Thyroid gland (tissue), 4 donors: ENCODE measurements around the gene TOPORS.

Experiments
- POLR2A ChIP-seq, 2 donors: fragments of 450-650 bp; IDR thresholded peaks; one replicate each; pipeline ENCODE4 v1.6.1; 2017; ENCODE audit warnings: antibody characterized with exemption in 2 of 2, mild to moderate bottlenecking in 2 of 2, moderate library complexity in 1 of 2
- TF ChIP-seq, protein P1 (sequence below), 6 experiments: fragments of 200-600 bp in 3 of 6; fragments of 450-650 bp in 3 of 6; sonication (generic) in 3 of 6; IDR thresholded peaks; one replicate each; pipeline ENCODE4 v1.5.1; 2016 to 2019; ENCODE audit warnings: antibody characterized with exemption in 6 of 6, mild to moderate bottlenecking in 2 of 6, inconsistent platforms in 1 of 6, moderate library complexity in 1 of 6

DNA sequence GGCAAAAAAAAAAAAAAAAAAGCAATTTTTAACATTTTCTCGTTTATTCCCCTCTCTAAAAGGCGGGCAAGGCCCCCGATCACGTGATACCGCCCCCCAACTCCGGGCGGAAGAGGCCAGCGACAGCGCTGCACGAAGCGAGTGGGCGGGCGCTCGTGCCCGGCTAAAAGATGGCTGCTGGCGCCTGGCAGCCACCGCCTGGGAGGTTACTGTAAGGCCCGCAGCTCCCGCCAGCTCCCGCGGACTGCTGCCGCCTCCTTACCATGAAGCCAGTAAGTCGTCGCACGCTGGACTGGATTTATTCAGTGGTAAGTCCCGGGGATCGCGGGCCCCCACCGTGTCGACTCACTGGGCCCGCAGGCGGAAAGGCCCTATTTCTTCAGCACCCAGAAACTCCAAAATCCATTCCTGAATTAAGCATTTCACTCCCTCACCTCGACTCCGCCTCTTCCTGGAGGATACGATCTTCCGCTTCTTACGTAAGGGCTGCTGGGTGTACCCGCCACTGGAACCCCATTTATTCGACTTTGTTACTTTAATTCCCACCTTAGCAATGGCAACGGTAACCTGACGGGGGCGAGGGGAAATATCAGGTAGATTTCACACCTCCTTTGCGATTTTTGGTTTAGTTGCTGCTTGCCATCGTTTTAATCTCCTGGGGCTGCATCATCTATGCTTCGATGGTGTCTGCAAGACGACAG is at the start of gene TOPORS, which contains the start of gene SMIM27:
- TF ChIP-seq, protein P1, sequence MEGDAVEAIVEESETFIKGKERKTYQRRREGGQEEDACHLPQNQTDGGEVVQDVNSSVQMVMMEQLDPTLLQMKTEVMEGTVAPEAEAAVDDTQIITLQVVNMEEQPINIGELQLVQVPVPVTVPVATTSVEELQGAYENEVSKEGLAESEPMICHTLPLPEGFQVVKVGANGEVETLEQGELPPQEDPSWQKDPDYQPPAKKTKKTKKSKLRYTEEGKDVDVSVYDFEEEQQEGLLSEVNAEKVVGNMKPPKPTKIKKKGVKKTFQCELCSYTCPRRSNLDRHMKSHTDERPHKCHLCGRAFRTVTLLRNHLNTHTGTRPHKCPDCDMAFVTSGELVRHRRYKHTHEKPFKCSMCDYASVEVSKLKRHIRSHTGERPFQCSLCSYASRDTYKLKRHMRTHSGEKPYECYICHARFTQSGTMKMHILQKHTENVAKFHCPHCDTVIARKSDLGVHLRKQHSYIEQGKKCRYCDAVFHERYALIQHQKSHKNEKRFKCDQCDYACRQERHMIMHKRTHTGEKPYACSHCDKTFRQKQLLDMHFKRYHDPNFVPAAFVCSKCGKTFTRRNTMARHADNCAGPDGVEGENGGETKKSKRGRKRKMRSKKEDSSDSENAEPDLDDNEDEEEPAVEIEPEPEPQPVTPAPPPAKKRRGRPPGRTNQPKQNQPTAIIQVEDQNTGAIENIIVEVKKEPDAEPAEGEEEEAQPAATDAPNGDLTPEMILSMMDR (IDR thresholded peaks at IDR 0.05) = peak in 2 of 6 experiments; percentile 3 to 4
- TF ChIP-seq POLR2A (IDR thresholded peaks at IDR 0.05) = peak; percentile 59 to 86
